GM19035 (cell line): Measurements from ENCODE around the gene GSN.

ENCODE experiments used
- ATAC-seq: cut with Tn5 transposase; IDR thresholded peaks from one replicate; pipeline ENCODE4 v1.9.1; 2021; ENCODE audit not compliant: unreplicated experiment

GSN gene

GRCh38 chr9:121348221-121348620 is 80.3 kb downstream of the GSN start:
- ATAC-seq = no peak

- ATAC-seq = no peak
These were observed 81.0 kb downstream of the GSN start for GRCh38 chr9:121349009-121349408.

- ATAC-seq = no peak
These were observed 82.1 kb downstream of the GSN start for GRCh38 chr9:121350036-121350435.

- ATAC-seq = no peak
These were observed 83.1 kb downstream of the GSN start for GRCh38 chr9:121350993-121351561.

GRCh38 chr9:121353241-121354061 is 85.5 kb downstream of the GSN start:
- ATAC-seq = peak; percentile 99

GRCh38 chr9:121354141-121354540 is 86.2 kb downstream of the GSN start:
- peak; percentile 5 for ATAC-seq

- no peak for ATAC-seq
These were observed 86.8 kb downstream of the GSN start for GRCh38 chr9:121354762-121355161.

- no peak for ATAC-seq
These were observed 89.0 kb downstream of the GSN start for GRCh38 chr9:121357011-121357410.

GRCh38 chr9:121358751-121359150 is 90.8 kb downstream of the GSN start:
- ATAC-seq = no peak

- ATAC-seq = no peak
These were observed 91.7 kb downstream of the GSN start for GRCh38 chr9:121359351-121360294.

- ATAC-seq = no peak
These were observed 92.8 kb downstream of the GSN start for GRCh38 chr9:121360601-121361374.

GRCh38 chr9:121362813-121363621 is 95.1 kb downstream of the GSN start:
- ATAC-seq = no peak

GRCh38 chr9:121363622-121363961 is 95.6 kb downstream of the GSN start:
- no peak for ATAC-seq

GRCh38 chr9:121364077-121364476 is 96.1 kb downstream of the GSN start:
- no peak for ATAC-seq

- ATAC-seq = no peak
These were observed 96.9 kb downstream of the GSN start for GRCh38 chr9:121364886-121365285.

GRCh38 chr9:121365564-121365963 is 97.6 kb downstream of the GSN start:
- ATAC-seq = no peak

- ATAC-seq = no peak
These were observed 98.7 kb downstream of the GSN start for GRCh38 chr9:121366611-121367192.

- ATAC-seq = no peak
These were observed 99.6 kb downstream of the GSN start for GRCh38 chr9:121367306-121368137.

GRCh38 chr9:121368138-121368522 is 100.2 kb downstream of the GSN start:
- ATAC-seq = no peak
